SK-N-SH (cell line): ENCODE results near the gene PSD. TPM values are rescaled to one million over a fixed set of nuclear protein-coding genes. Genes with fewer than 3 reads are reported as not detected.

ENCODE experiments used
- CTCF ChIA-PET: fragments of 300-600, 350-600 bp; formaldehyde crosslinking; extraction: SDS; loops from one replicate; lab custom pipeline; 2021; lab: Yijun Ruan, JAX
- POLR2A ChIA-PET: fragments of 350-600 bp; sonication (Branson Sonifier 250); formaldehyde crosslinking; extraction: SDS; loops from one replicate; lab custom pipeline; 2020; ENCODE audit warnings: antibody characterized with exemption, inconsistent platforms; lab: Yijun Ruan, JAX
- DNase-seq: peaks from one replicate; pipeline ENCODE4 v3.0.0; 2012
- H2AFZ ChIP-seq: fragments of 200-600 bp; sonication (generic); 2 replicates; pipeline ENCODE4 v1.8.1; 2016; ENCODE audit warnings: antibody characterized with exemption, mild to moderate bottlenecking, low read depth
- H3F3A ChIP-seq: fragments of 200-600 bp; sonication (generic); replicated peaks from 2 replicates; pipeline ENCODE3; 2016; ENCODE audit warnings: antibody characterized with exemption, mild to moderate bottlenecking; ENCODE audit not compliant: insufficient read depth
- H3K27ac ChIP-seq, 2 experiments: fragments of 200-500 bp in 1 of 2; fragments of 200-600 bp in 1 of 2; sonication (Bioruptor generic) in 1 of 2; sonication (generic), shearing (Covaris generic) in 1 of 2; 2 replicates each; pipeline versions ENCODE4 v1.5.1 to v1.6.1; 2014 to 2016; ENCODE audit warnings: low read depth in 2 of 2, inconsistent platforms in 1 of 2, low read length in 1 of 2, mild to moderate bottlenecking in 1 of 2, mixed read lengths in 1 of 2
- H3K27me3 ChIP-seq: fragments of 200-600 bp; sonication (generic), shearing (Covaris generic); 2 replicates; pipeline ENCODE4 v1.6.1; 2016; ENCODE audit warnings: mixed run types; ENCODE audit not compliant: insufficient read depth
- H3K36me3 ChIP-seq, 2 experiments: fragments of 200-500 bp in 1 of 2; fragments of 200-600 bp in 1 of 2; sonication (Bioruptor generic) in 1 of 2; sonication (generic) in 1 of 2; replicated peaks in 1 of 2; 2 replicates each; pipeline versions ENCODE3 to v1.5.1; 2014 to 2016; ENCODE audit warnings: low read length in 1 of 2, mild to moderate bottlenecking in 1 of 2; ENCODE audit not compliant: insufficient read depth in 2 of 2, control insufficient read depth in 1 of 2
- H3K4me1 ChIP-seq, 2 experiments: fragments of 200-500 bp in 1 of 2; fragments of 200-600 bp in 1 of 2; sonication (Bioruptor generic) in 1 of 2; sonication (generic), shearing (Covaris generic) in 1 of 2; 2 replicates each; pipeline versions ENCODE4 v1.5.1 to v1.6.1; 2014 to 2016; ENCODE audit warnings: low read depth in 1 of 2, low read length in 1 of 2, mixed run types in 1 of 2; ENCODE audit not compliant: insufficient read depth in 2 of 2, control insufficient read depth in 1 of 2
- H3K4me2 ChIP-seq: fragments of 200-600 bp; sonication (generic), shearing (Covaris generic); 2 replicates; pipeline ENCODE4 v1.6.1; 2017; ENCODE audit warnings: mixed run types
- H3K4me3 ChIP-seq, 2 experiments: fragments of 200-500 bp in 1 of 2; fragments of 200-600 bp in 1 of 2; sonication (Bioruptor generic) in 1 of 2; sonication (generic), shearing (Covaris generic) in 1 of 2; 2 replicates each; pipeline versions ENCODE4 v1.5.1 to v1.8.1; 2014 to 2016; ENCODE audit warnings: low read depth in 2 of 2, inconsistent platforms in 1 of 2, low read length in 1 of 2, mild to moderate bottlenecking in 1 of 2, mixed read lengths in 1 of 2, moderate library complexity in 1 of 2
- H3K79me2 ChIP-seq: fragments of 200-600 bp; sonication (generic); 2 replicates; pipeline ENCODE4 v1.8.1; 2017; ENCODE audit warnings: mild to moderate bottlenecking; ENCODE audit not compliant: insufficient read depth
- H3K9ac ChIP-seq: fragments of 200-600 bp; sonication (generic); 2 replicates; pipeline ENCODE4 v1.6.1; 2017; ENCODE audit warnings: mixed run types
- H3K9me2 ChIP-seq: fragments of 200-600 bp; sonication (generic); 2 replicates; pipeline ENCODE4 v1.6.1; 2017; ENCODE audit warnings: mixed run types
- H3K9me3 ChIP-seq: fragments of 200-600 bp; sonication (generic); 2 replicates; pipeline ENCODE4 v1.6.1; 2017; ENCODE audit warnings: mixed run types, mild to moderate bottlenecking, moderate library complexity
- H4K20me1 ChIP-seq: fragments of 200-600 bp; sonication (generic); 2 replicates; pipeline ENCODE4 v1.6.1; 2017; ENCODE audit warnings: mild to moderate bottlenecking, mixed run types; ENCODE audit not compliant: insufficient read depth
- EP300 ChIP-seq, 2 experiments: IDR thresholded peaks; 2 replicates each; pipeline versions ENCODE4 v1.4.0 to v1.6.1; 2012; ENCODE audit warnings: borderline replicate concordance in 1 of 2, low read depth in 1 of 2, low read length in 1 of 2
- FOSL2 ChIP-seq: IDR thresholded peaks from 2 replicates; pipeline ENCODE4 v1.4.0; 2012; ENCODE audit warnings: low read depth, mild to moderate bottlenecking, moderate library complexity, borderline replicate concordance
- FOXM1 ChIP-seq: IDR thresholded peaks from 2 replicates; pipeline ENCODE4 v1.4.0; 2012; ENCODE audit warnings: low read depth, mild to moderate bottlenecking
- GABPA ChIP-seq: IDR thresholded peaks from 2 replicates; pipeline ENCODE4 v1.4.0; 2012; ENCODE audit warnings: low read depth, mild to moderate bottlenecking
- GATA2 ChIP-seq: sonication (generic); formaldehyde crosslinking; IDR thresholded peaks from 2 replicates; pipeline ENCODE4 v1.5.0; 2020; ENCODE audit warnings: mild to moderate bottlenecking, missing genetic modification reagents
- IRF3 ChIP-seq: fragments of 150-350 bp; IDR thresholded peaks from 2 replicates; pipeline ENCODE4 v1.6.1; 2016; ENCODE audit warnings: mild to moderate bottlenecking, low read depth, low read length
- JUND ChIP-seq: IDR thresholded peaks from 2 replicates; pipeline ENCODE4 v1.4.0; 2012
- MAX ChIP-seq: IDR thresholded peaks from 2 replicates; pipeline ENCODE4 v1.4.0; 2012; ENCODE audit warnings: low read depth
- MEF2A ChIP-seq: IDR thresholded peaks from 2 replicates; pipeline ENCODE4 v1.4.0; 2012; ENCODE audit warnings: low read depth, borderline replicate concordance
- NFIC ChIP-seq: IDR thresholded peaks from 2 replicates; pipeline ENCODE4 v1.4.0; 2012; ENCODE audit warnings: borderline replicate concordance
- NRF1 ChIP-seq: IDR thresholded peaks from 2 replicates; pipeline ENCODE4 v1.6.1; 2012; ENCODE audit warnings: low read depth, mild to moderate bottlenecking, low read length
- PBX3 ChIP-seq: IDR thresholded peaks from 2 replicates; pipeline ENCODE4; 2012
- RCOR1 ChIP-seq: fragments of 150-350 bp; IDR thresholded peaks from 2 replicates; pipeline ENCODE4 v1.6.1; 2017; ENCODE audit warnings: antibody characterized with exemption, low read length
- REST ChIP-seq: IDR thresholded peaks from 2 replicates; pipeline ENCODE4 v1.6.1; 2012; ENCODE audit warnings: mild to moderate bottlenecking, low read depth, low read length, moderate library complexity
- SIN3A ChIP-seq: IDR thresholded peaks from 2 replicates; pipeline ENCODE4 v1.6.1; 2012; ENCODE audit warnings: low read depth, mild to moderate bottlenecking, low read length, moderate library complexity, borderline replicate concordance
- TAF1 ChIP-seq: IDR thresholded peaks from 2 replicates; pipeline ENCODE4 v1.6.1; 2012; ENCODE audit warnings: low read depth, mild to moderate bottlenecking, low read length, moderate library complexity, borderline replicate concordance
- TCF12 ChIP-seq: IDR thresholded peaks from 2 replicates; pipeline ENCODE4 v1.4.0; 2012
- USF2 ChIP-seq: fragments of 150-350 bp; IDR thresholded peaks from 2 replicates; pipeline ENCODE4 v1.6.1; 2017; ENCODE audit warnings: antibody characterized with exemption, low read length, low read depth, borderline replicate concordance
- ZBTB33 ChIP-seq: IDR thresholded peaks from 2 replicates; pipeline ENCODE4 v1.4.0; 2012; ENCODE audit warnings: low read depth, borderline replicate concordance
- whole genome bisulfite sequencing: methylation state at CpG from one replicate; pipeline ENCODE4 v1.1.6; 2017; ENCODE audit warnings: low lambda C conversion rate; 5-methylcytosine and 5-hydroxymethylcytosine counted together
- polyA plus RNA-seq, 3 experiments: library from polyadenylated mRNA; depleted of rRNA; stranded (reverse); fragments of >200 nt; gene quantifications; 2 replicates each; pipeline ENCODE4 v1.2.3, GENCODE V29; 2012

The PSD gene
- polyA plus RNA-seq, 1 of the 3 experiments (the other 2 are of a cell fraction) = 0.97 TPM

GRCh38 chr10:102401735-102402511 lies 16.7 kb downstream of the PSD start (continued):
- TF ChIP-seq FOXM1 = no peak

- no peak for DNase-seq
- no peaks in the 10 kb centered on the region for H3K27me3 ChIP-seq
- no peaks in the 10 kb centered on the region for H3F3A ChIP-seq
- no peak overlapping the region for H3K4me3 ChIP-seq
- no peak overlapping the region for H3K4me2 ChIP-seq
- no peaks in the 10 kb centered on the region for H4K20me1 ChIP-seq
- no peaks in the 10 kb centered on the region for H3K9me2 ChIP-seq
- no peaks in the 10 kb centered on the region for H3K9me3 ChIP-seq
- ChIA-PET CTCF (interaction anchor here (3.0 to 16.5 kb wide), 6 partner anchors 16 to 231 kb away, joined by 17 to 359 read pairs (median 34); partner anchors contain the start of genes ELOVL3, FBXL15 and PSD), POLR2A (no interaction called here)
- 86% methylated on average over 8 of the region's 8 CpGs for WGBS
- H3K4me1 ChIP-seq = peaks cover 0 to 11% of the 10 kb centered on the region in 2 experiments; a peak in 1 of 4 replicates
- no peaks in the 10 kb centered on the region for H3K79me2 ChIP-seq
- no peak overlapping the region for H3K9ac ChIP-seq
- H3K36me3 ChIP-seq = no peaks in the 10 kb centered on the region
- no peak overlapping the region for H2AFZ ChIP-seq
- no peak overlapping the region for H3K27ac ChIP-seq
- TF ChIP-seq GATA2 (no peak), IRF3 (no peak), GABPA (no peak), EP300 (IDR thresholded peaks at IDR 0.05; ENCODE audit: borderline replicate concordance in 1 of 2, low read depth in 1 of 2, low read length in 1 of 2) (no peak), TCF12 (no peak), ZBTB33 (no peak), FOSL2 (no peak), NRF1 (no peak), MAX (no peak), TAF1 (no peak), FOXM1 (no peak), REST (no peak), USF2 (no peak), JUND (no peak), RCOR1 (no peak), SIN3A (no peak), MEF2A (no peak), PBX3 (no peak), NFIC (no peak)
Measured at GRCh38 chr10:102401342-102401654, 17.3 kb downstream of the PSD start.
